SHP77 treated with DMSO at 0.1 percent for 48 hours (cell line): ENCODE measurements around the gene PTPRZ1.

Experiments
- DNase-seq: peaks from one replicate; lab custom pipeline; 2025; lab: John Stamatoyannopoulos, UW

Gene PTPRZ1

DNA sequence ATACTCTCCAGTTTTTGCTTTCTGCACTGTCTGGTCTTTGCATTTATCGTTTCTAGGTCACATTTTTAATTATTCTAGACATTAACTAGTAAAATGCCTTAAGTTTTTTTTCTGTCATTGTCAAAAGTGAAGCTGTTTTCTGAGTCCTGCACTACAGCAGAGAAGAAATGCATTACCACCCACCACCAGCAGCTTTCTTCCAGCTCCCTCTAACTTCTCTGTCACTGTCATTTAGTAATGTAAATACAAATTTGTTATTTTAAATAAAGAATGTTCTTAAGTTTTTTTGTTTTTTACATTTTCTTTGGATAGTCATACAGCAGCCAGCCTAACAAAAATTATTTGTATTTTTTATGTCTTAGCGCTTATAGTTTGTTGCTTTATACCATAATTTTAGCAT is 18.8 kb downstream of the PTPRZ1 start:
- DNase-seq, result no peak

DNA sequence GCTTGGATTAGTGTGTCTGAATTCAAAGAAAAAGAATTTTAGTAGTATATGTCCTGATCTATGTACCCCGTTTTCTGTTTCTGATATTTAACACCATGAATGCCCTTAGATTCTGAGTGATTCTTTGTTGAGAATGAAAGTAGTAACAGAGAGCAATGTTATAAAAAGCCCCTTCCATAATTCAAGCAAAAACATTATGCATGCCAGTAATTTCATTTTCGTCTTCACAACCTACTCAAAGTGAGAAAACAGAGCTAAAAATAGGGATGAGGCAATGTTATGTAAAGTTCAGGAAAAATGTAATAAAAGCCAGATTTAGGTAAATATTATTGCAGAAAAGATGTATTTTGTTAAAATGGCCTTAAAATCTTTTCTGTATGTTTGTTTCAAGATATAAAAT is 28.1 kb downstream of the PTPRZ1 start:
- DNase-seq, result no peak

DNA sequence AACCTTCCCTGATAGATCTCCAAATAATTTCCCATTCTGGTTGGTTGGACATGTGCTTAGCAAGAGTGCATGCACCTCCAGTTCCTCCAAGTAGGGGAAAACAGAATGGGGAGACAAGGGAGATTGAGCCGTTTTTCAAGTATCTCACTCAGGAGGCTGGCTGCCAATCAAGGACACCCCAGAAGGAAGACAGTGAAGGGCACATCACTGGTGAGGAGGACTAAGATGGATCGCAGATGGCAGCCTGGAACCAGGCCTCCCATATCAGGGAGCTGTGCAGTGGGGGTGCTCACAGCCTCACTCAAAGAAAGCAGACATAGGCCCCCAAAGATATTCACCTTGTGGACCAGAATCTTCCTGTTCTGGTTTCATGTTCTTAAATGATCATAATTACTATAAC is 31.2 kb downstream of the PTPRZ1 start:
- DNase-seq, result no peak

DNA sequence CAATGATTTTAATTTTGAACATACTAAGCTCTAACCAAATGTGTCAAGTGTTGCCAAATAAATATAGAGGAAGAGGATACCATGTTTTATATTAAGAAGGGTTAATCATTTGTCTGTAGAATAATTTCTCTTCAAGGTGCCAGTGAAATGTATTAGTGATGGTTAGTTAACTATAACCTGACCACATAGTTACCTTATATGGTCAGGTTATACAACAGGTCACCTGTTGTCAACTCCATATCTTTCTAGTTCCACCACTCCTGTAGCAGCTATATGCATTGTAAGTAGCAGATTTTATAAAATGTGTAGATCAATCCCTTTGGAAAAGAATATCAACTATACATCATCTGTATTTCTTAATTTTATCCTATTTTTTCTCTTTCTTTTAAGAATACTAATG is 35.1 kb downstream of the PTPRZ1 start:
- DNase-seq, result no peak

DNA sequence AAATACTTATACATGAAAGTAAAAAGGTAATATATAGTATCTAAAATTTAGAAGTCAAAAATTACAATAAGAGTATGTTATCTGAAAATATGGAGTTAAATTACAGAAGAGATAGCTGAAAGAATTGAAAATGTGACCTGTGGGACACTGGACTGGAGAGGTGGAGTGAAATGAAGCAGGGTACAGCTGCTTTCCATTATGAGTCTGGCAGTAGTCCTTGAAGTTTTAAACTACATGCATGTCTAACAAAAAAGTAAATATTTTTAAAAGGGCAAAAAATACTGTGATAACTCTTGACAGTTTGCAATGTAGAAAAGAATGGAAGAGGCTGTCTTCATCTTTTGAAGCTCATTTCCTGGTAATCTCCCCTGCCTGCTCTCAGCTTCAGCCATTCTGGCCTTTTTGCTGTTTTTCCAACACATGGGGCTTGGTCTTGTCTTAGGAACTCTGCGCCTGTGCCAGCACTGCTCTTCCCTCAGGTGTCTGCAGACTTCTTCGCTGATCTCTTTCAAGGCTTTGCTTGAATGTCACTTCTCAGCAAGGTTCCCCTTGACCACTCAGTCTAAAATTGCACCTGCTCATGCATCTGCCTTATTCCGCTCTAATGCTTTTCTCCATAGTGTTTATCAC is 36.9 kb downstream of the PTPRZ1 start:
- no peak for DNase-seq

DNA sequence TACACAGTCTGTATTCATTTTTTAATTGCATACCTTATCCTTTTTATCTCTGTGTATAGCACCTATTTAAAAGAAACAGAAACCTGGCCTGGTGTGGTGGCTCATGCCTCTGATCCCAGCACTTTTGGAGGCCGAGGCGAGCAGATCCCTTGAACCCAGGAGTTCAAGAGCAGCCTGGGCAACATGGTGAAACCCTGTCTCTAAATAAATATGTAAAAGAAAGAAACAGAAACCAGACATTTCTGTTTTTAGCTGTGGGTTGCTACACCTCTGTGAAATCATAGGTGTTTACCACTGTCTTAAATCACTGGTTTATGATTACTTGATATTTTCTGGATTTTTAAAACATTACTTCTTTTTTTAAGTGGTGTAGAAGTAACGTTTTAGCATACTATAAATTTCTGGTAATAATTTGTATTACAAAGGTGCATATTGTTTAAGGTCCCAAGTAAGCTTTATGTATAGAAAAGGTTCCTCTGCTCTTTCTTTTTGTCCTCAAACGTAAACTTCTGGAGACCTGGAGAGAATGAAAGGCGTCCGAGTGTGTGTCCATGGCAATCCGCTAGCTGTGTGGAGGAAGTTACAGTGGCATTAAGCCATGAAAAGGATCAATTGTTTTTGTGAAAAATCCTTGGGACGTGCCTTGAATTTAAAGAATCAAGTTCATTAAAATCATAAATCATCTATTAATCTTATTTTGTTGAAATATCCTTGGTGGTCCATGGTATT is 41.1 kb downstream of the PTPRZ1 start:
- no peak for DNase-seq

DNA sequence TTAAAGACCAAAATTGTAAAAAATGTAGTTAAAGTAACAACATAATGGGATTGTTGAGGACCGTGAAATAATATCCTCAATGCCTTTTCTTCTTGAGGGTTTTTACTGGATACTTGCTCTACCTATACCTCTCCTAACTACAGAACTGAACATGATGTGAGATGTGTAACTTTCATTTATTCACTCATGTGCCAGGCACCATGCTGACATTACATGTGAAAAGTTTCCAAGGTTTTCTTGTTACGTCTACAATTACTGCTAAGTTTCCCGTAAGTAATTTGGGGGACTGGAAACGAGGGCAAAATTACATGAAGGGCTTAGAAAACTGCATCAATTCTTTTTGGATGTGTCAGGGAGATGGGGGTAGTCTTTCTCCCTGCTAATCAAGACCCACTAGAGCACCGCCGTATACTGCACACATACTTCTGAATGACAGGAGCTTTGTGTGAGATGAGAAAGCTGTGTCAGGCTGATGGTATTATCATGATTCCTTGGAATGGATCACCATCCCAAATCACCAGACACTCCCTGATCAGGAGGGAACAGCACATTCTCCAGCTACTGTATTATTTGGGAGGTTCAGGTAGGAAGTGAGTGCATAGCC is 41.8 kb downstream of the PTPRZ1 start:
- no peak for DNase-seq

DNA sequence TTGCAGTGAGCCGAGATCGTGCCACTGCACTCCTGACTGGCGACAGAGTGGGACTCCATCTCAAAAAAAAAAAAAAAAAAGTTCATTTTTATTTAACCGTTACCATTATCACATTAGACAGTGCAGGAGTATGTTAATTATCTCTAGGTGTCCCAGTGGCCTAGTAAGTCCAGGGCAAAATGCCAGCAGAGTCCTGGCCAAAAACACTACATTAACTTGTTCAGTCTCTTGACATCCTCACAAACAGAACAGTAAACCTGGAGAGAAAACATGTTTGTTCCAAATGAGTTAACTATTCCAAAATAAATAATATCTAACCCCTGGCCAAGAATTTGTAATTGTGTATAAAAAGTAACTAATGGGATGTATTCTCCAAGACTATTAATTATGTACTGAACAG is 43.2 kb downstream of the PTPRZ1 start:
- no peak for DNase-seq

DNA sequence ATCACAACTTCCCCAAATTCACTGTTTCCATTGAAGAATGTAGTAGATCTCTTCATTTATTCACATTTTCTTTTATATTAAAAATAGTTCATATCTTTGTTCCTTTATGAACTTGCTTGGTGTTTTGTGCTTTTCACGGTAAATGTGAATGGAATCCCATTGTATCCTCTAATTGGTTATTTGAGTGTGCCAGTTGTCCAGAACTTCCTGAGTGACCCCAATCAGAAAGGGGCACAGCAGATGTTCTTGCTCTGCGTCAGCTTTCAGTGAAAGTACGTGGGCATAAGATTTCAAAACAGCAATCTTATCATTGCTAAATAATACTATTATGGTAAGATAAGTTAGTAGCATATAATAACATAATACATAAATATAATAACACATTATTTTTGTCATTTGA is 47.0 kb downstream of the PTPRZ1 start:
- DNase-seq, result no peak

DNA sequence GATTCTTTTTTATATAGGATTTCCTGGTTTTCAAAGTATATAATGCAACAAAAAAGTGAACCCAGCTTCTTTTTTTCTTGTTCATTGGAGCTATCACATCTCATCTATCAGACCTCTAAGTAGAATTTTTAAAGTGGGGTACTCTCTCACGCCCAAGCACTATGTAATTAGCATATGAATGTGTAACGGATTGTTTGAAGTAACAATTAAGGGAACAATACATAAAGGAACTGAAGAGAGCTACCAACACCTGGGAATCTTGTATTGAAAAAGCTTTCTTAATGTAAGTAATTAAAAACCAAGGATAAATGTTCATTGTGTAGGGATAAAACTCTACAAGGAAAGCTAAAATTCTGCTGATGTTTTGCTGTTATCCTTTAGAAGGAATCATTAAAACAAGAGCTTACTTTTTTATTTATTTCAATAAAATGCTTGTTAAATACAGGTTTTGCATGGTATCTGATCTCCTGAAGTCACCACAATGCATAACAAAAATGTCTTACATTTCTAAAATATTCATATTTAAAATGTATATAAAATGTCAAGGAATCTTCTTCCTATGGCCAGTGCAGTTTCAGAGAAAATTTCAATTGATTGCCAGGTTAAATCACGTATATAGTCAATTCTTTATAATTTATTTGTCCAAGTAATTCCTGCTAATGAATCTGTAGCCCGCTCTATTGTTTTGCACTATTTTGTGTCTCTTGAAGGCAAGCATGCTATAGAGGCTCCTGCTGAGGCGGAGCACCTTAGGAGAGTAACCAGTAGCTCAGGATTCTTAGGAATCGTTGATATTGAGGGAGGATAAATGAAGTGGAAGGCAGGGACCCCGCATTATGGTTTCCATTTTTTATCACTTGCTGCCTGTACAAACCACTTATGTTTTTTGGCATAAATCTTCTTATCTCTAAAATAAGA is 51.6 kb downstream of the PTPRZ1 start:
- DNase-seq, result no peak

DNA sequence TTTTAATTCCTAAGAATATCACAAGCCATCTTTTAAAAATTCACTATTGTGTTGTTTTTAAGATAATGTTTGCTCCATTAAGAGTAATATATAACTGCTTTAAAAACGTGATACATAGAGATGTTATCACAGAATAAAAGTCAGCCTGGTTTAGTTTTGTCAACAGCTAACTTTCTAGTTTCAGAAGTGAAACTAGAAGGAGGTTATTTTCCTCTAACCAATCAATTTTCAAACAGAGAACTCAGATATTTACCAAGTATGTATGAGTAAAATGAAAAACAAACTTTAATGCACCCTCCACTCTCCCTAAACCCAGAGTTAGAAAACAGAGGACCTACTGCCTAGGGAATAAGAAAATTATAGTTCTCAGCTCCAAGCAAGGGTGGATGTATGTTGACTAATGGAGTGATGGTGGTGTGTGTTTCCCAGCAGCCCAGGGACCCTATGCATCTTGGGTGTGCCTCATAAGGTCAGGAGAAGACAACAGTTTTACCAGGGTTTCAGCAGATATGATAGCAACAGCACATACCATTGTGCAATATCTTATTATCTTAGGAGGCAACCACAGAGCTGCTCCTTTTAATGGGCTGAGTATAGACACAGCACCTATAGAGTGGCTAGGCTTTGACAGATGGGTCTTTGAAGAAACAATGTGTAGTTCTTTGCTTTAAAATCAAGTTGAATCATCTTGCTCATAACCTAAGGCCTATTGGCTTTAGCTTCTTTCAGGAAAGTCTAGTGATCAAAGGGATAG is 58.4 kb downstream of the PTPRZ1 start:
- no peak for DNase-seq

DNA sequence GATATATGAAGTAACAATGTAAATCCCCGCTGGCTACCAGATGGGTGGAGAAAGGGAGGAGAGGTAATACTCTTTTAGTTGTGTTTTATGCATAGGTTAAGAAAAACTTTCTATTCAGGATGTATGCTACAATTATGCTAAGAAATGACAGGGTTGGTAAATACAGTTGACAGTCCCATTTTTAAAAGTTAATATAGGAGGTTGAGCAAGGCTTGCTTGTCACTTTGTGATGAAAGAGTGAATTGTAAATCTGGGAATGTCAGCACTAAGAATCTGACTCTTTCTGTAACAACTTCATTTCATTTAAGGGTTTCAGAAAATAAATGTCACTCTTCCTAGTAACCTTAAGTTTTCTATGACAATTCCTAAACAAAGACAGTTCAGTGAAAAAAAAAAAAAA is 59.8 kb downstream of the PTPRZ1 start:
- DNase-seq, result no peak

DNA sequence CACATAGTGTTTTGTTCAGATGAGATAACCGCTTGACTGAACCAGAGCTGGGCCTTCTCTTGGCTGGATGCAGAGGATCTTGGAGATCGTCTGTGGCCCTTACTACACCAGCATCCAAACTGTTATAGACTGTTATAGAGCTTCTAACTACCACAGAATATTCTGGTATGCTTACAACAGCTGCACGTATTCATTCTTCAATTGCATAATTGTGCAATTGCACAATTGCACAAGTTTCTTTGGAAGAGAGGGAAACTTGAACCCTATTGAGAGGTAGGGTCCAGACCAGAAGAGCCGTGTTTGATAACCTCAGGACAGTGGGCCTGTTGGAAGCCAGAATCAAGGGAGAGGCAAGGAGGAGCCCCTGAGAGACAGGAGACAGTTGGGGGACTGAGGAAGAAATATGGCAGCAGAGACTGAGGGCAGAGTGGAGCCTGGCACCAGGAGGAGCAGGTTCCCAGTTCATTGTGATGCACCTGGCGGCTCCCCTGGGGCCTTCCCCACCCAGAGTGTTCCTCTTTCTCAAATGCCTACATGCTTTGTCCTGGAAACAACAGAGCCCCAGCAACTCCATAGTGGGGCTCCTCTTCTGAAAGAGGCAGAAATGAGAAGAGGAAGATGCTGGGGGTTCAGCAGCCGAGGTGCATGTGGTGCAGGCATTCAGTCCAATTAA is 64.1 kb downstream of the PTPRZ1 start:
- no peak for DNase-seq

DNA sequence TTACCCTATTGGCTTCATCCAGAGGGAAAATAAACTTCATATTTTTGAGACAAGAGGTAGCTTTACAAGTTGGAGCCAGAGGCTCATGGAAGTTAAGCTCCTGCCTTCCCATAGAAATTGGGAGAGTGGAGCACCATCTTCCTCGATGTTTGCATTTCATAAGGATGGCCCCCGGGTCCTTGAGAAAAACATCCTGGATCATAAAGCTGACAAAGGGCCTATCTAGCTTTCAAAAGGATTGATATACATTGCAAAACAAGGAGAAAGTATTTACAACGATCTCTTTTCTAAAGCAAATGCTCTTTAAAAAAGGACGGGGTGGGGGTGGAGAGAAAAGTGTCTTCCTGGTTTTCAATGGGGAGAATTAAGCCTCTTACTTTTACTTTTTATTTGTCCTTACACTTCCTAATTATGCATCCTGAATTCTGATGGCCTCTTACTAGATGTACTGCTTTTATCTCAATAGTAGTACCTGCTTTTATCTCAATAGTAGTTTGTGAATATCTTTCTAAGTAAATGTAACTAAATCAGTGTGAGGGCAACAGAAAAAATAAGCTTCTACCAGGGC is 65.6 kb downstream of the PTPRZ1 start:
- no peak for DNase-seq

DNA sequence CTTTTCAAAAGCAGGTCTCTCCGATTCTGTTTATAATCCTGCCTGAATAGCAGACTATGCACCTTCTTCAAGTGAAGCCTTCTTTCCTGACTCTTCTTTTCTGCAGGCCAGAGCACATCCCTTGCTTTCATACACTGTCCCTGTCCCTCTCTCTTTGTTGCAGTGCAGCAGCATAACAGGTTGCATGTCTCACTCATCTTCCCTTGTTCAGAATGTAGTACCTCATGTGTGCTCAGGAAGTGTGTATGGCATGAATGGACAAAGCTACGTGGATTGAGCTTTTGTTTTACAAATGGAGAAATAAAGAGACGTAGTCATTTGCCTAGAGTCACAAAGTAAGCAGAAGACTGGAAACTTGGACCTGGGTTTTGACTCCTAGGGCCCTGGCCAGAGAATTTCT is 68.0 kb downstream of the PTPRZ1 start:
- no peak for DNase-seq

DNA sequence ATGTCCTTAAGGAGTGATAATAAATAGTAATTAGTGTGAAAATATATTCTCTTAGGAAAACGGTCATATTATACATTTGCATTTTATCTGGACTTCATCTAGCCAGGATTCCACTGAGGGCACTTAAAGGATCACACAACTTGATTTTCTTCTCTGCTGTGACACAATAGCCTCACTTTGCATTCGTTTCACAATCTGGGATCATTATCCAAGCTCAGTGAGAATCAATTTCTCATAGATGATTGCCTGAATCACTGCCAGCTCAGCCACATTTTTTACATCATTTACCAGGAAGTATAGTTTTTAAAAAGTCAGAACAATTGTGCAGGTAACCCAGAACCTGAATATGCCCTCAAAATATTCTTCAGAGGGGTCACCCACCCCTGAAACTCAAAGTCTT is 68.9 kb downstream of the PTPRZ1 start:
- DNase-seq, result no peak

DNA sequence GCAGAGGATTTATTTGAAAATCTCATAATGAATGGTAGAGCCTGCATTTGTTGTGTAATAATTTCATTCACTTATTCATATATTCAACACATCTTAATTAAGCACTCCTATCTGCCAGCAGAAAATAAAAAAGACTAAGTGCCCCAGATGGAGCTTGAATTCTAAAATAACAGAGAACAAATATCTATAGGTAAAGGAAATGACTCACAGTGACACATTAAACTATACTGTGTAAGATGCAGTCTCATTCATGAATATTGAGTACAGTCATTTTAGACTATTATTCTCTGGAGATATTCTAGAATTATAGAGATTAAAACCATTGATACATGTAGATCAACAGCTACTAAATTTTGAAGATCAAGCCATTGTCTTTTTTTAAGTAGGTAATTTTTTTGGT is 72.1 kb downstream of the PTPRZ1 start:
- no peak for DNase-seq

DNA sequence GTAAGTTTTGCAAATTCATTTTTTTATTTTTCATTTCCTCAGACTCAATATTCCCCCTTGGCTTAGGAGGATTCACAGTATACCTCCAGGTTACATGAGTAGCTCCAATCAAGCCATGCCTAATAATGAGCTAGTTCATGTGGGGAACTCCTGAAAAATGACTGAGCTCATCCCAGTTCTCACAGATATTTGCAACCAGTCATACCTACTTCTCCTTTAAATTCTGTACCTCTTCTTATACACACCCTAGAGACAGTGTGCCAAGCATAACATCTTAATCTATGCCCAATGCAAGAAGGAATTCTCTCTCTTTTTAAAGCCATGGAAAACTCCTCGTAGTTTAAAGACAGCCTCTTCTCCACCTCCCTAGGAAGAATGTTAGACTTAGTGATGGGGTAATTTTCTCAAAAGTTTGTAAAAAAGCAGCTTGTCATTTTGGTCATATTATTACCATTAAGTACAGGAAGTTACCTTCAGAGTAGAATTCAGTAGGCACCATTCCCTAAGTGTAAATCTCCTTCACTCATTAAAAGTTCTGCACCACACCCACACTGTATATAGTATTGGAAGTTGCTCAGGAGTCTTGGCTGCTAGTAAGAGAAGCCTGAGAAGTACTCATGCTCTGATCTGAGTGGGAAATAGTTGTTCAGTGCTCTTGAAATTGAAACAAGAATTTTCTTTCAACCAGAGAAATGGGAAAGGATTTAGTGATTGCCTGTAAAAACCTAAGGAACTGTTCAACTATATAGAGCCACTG is 72.7 kb downstream of the PTPRZ1 start:
- no peak for DNase-seq

DNA sequence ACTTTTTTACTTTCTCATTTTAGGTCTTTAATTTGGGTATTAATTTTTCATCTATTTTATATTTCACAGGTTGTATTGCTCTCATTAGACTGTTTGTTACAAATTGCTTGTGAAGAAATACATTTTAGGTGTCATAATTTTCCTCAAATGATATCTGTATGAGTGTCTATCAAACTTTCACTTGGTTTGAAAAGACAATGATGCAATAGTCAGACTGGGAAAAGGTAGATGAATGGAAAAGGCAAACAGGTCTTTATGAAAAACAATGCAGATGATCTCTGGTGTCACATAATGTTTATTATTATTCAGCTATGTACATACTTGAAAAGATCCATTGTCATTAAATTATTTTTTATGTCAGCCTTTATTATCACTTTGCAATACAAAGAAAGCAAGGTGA is 80.2 kb downstream of the PTPRZ1 start:
- no peak for DNase-seq

DNA sequence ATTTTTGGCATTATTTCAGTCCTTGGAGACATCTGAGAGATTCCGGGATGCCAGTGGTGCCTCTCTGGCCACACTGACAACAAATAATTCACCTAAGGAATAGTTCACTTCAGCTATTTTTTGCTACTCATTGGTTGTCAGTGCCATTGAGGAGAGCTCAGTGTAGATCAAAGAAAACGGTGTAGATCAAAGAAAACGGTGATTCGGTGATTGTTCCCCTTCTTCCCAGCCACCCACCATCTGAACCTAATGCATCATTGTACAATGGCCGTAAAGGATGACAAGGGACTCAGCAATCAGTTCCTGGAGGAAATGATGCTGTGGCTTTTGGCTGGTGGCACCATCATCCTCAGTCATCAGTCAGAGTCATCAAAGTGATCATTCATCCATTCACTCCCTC is 80.6 kb downstream of the PTPRZ1 start:
- DNase-seq, result no peak
